Right atrium auricular region (tissue), 2 donors: ENCODE measurements around the gene ERCC4. TPM values are rescaled to one million over a fixed set of nuclear protein-coding genes. Genes with fewer than 3 reads are reported as not detected.
"Not testable (repeated sequence)": the region's sequence is repeated elsewhere in the genome, so short reads cannot be mapped to it uniquely, and the experiment has no call there.

Experiments used
- DNase-seq: peaks from one replicate; pipeline ENCODE4 v3.0.0-alpha.2; 2019; ENCODE audit warnings: low spot score
- H3K27ac ChIP-seq, 2 donors: fragments of 200-600 bp; sonication (generic); 1 replicate in 1 of 2; 2 replicates in 1 of 2; pipeline ENCODE4 v1.5.1; 2016 to 2019
- H3K27me3 ChIP-seq, 2 donors: fragments of 200-600 bp; sonication (generic); one replicate each; pipeline versions ENCODE4 v1.5.1 to v1.6.0; 2017 to 2019
- H3K36me3 ChIP-seq: fragments of 200-600 bp; sonication (generic); one replicate; pipeline ENCODE4 v1.5.1; 2016
- H3K4me1 ChIP-seq, 2 donors: fragments of 200-600 bp; sonication (generic); one replicate each; pipeline versions ENCODE4 v1.5.1 to v1.6.0; 2017 to 2019
- H3K4me3 ChIP-seq, 2 donors: fragments of 200-600 bp; sonication (generic); 1 replicate in 1 of 2; 2 replicates in 1 of 2; pipeline ENCODE4 v1.5.1; 2017 to 2019; ENCODE audit warnings: mild to moderate bottlenecking in 1 of 2, moderate library complexity in 1 of 2
- H3K9me3 ChIP-seq, 2 donors: fragments of 200-600 bp; sonication (generic); one replicate each; pipeline ENCODE4 v1.5.1; 2019
- CTCF ChIP-seq, 2 donors: fragments of 200-600 bp; sonication (generic); IDR thresholded peaks; one replicate each; pipeline ENCODE4 v1.5.1; 2019; ENCODE audit warnings: antibody characterized with exemption in 2 of 2
- total RNA-seq, 2 donors: library from RNA; depleted of rRNA; stranded (reverse); fragments of >200 nt; gene quantifications; one replicate each; pipeline ENCODE4 v1.1.0, GENCODE V29; 2016

ERCC4 gene
- total RNA-seq, 2 donors from 2014 or later, result 7.5 to 9.4 TPM

- no peak overlapping the region for H3K4me3 ChIP-seq
- H3K27me3 ChIP-seq, result no peaks in the 10 kb centered on the region
- no peak for TF ChIP-seq CTCF (IDR thresholded peaks at IDR 0.05)
- no peak for DNase-seq
- no peak overlapping the region for H3K27ac ChIP-seq
- no peaks in the 10 kb centered on the region for H3K36me3 ChIP-seq
- H3K4me1 ChIP-seq, result no peaks in the 10 kb centered on the region
- no peaks in the 10 kb centered on the region for H3K9me3 ChIP-seq
Observed at GRCh38 chr16:13885700-13886099, 34.3 kb upstream of the ERCC4 start.

GRCh38 chr16:13886608-13887007 lies 33.3 kb upstream of the ERCC4 start:
- Histone ChIP-seq H3K9me3 (no peaks in the 10 kb centered on the region), H3K36me3 (no peaks in the 10 kb centered on the region), H3K27me3 (no peaks in the 10 kb centered on the region), H3K27ac (no peak overlapping the region), H3K4me3 (no peak overlapping the region), H3K4me1 (no peaks in the 10 kb centered on the region)
- no peak for DNase-seq
- no peak for TF ChIP-seq CTCF (IDR thresholded peaks at IDR 0.05)

GRCh38 chr16:13889323-13889722 lies 30.6 kb upstream of the ERCC4 start:
- DNase-seq, H3K36me3 ChIP-seq, H3K27me3 ChIP-seq, H3K4me1 ChIP-seq, H3K4me3 ChIP-seq, H3K9me3 ChIP-seq, H3K27ac ChIP-seq: not testable (repeated sequence)

GRCh38 chr16:13892301-13892700 lies 27.7 kb upstream of the ERCC4 start:
- Histone ChIP-seq H3K9me3 (peaks cover 0 to 8% of the 10 kb centered on the region in 2 donors), H3K27ac (no peak overlapping the region), H3K4me1 (no peaks in the 10 kb centered on the region), H3K36me3 (no peaks in the 10 kb centered on the region), H3K27me3 (no peaks in the 10 kb centered on the region), H3K4me3 (no peak overlapping the region)
- no peak for DNase-seq
- TF ChIP-seq CTCF (IDR thresholded peaks at IDR 0.05), result no peak

GRCh38 chr16:13895516-13895915 lies 24.4 kb upstream of the ERCC4 start:
- no peaks in the 10 kb centered on the region for H3K36me3 ChIP-seq
- no peak overlapping the region for H3K4me3 ChIP-seq
- H3K27me3 ChIP-seq, result no peaks in the 10 kb centered on the region
- peaks cover 0 to 8% of the 10 kb centered on the region in 2 donors for H3K9me3 ChIP-seq
- no peaks in the 10 kb centered on the region for H3K4me1 ChIP-seq
- no peak for DNase-seq
- no peak overlapping the region for H3K27ac ChIP-seq
- TF ChIP-seq CTCF (IDR thresholded peaks at IDR 0.05), result no peak

- Histone ChIP-seq H3K4me3 (no peak overlapping the region), H3K9me3 (peaks cover 0 to 8% of the 10 kb centered on the region in 2 donors), H3K4me1 (no peaks in the 10 kb centered on the region), H3K27me3 (no peaks in the 10 kb centered on the region), H3K36me3 (no peaks in the 10 kb centered on the region), H3K27ac (no peak overlapping the region)
- no peak for TF ChIP-seq CTCF (IDR thresholded peaks at IDR 0.05)
- DNase-seq, result no peak
Observed at GRCh38 chr16:13896543-13897182, 23.3 kb upstream of the ERCC4 start.
